ENCODE data around the gene GRIA1.

- TF ChIP-seq CTCF (conservative IDR thresholded peaks at IDR 0.05; ENCODE audit: low read depth, low read length) (no peak), MXI1 (IDR thresholded peaks at IDR 0.05; ENCODE audit: borderline replicate concordance, low read depth, low read length) (no peak), RAD21 (IDR thresholded peaks at IDR 0.05; ENCODE audit: low read length) (no peak), POLR2A (IDR thresholded peaks at IDR 0.05; ENCODE audit: low read depth, low read length) (no peak), MAFK (IDR thresholded peaks at IDR 0.05; ENCODE audit: low read depth, low read length) (no peak), RFX5 (IDR thresholded peaks at IDR 0.05; ENCODE audit: low read depth, low read length) (no peak), USF2 (IDR thresholded peaks at IDR 0.05; ENCODE audit: low read depth, low read length) (no peak), CEBPB (IDR thresholded peaks at IDR 0.05; ENCODE audit: low read depth, low read length) (no peak), SMC3 (IDR thresholded peaks at IDR 0.05; ENCODE audit: low read depth, low read length) (no peak), CHD1 (IDR thresholded peaks at IDR 0.05; ENCODE audit: low read depth, low read length) (no peak), BHLHE40 (IDR thresholded peaks at IDR 0.05; ENCODE audit: low read depth, low read length) (no peak), ELK1 (IDR thresholded peaks at IDR 0.05; ENCODE audit: borderline replicate concordance, low read depth, low read length) (no peak)
These were observed 306.1 kb downstream of the GRIA1 start for GRCh38 chr5:153796527-153796926.
